GM18499 (cell line): Measurements from ENCODE around the gene RASGRF1.

Experiments
- ATAC-seq: cut with Tn5 transposase; IDR thresholded peaks from one replicate; pipeline ENCODE4 v1.9.1; 2021; ENCODE audit warnings: moderate number of reproducible peaks; ENCODE audit not compliant: insufficient read depth, unreplicated experiment

RASGRF1 gene

GRCh38 chr15:79067969-79068368, 22.6 kb downstream of the RASGRF1 start:
- no peak for ATAC-seq

DNA sequence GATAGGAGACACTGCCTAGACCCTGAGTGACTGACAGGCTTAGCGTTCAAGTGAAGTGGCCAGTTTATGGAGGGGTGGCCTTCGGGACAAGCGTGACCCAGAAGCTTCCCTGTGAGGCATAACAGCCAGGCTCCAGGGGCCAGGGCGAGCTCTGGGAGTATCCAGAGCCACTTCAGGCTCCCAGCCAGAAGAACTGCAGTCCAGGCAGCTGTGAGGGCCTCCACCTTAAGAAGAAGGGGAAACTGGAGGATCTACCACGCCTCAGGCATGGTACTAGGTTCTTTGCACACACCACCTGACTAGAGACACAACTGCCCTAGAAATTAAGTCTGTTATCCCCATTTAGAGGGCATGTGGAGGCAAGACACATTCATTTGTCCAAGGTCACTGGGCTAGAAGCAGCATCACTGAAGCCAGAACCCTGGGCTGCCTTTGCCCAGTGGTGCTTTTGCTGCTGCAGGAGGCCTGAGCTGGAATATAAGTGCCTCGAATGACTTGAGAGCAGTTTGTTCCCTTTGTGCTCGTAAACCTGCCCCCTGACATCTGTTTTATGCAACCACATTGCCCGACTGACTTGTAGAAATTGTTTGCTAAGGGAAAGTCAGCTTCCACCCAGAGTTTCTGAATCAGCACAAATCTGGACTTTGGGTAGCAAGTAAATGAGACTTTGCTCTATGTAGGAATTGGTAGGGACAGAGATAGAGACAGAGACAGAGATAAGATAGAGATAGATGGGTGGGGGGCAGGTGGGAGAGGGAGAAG, 23.3 kb downstream of the RASGRF1 start:
- no peak for ATAC-seq

- no peak for ATAC-seq
These were observed 24.0 kb downstream of the RASGRF1 start for GRCh38 chr15:79066391-79067071.

DNA sequence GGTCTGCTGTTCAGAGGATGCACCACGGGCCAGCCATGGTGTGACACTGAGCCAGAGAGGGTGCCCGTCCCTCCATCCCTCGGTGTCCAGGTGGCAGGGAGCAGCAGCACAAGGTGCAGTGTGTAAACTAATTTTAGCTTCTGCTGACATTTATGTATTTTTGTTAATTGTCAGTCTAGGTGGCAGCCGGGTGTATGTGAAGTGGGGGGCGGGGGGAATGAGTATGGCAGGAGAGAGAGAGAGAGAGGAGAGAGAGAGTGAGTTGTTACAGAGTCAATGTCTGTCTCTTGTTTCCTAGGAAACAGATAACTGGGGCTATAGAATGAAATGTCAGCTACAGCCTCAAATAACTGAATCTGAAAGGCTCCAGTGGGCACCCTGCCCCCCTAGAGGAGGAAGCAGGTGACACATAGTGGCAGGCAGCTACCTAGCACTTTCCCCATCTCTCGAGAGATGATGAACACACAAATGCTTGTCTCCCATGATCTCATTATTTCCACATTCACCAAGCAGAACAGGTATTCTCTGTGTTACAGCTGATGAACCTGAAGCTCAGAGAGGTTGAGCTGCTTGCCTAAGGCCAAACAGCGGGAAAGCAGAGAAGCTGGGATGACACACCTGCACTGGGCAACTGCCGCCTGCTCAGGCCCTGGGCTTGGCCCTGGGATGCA, 24.7 kb downstream of the RASGRF1 start:
- no peak for ATAC-seq

DNA sequence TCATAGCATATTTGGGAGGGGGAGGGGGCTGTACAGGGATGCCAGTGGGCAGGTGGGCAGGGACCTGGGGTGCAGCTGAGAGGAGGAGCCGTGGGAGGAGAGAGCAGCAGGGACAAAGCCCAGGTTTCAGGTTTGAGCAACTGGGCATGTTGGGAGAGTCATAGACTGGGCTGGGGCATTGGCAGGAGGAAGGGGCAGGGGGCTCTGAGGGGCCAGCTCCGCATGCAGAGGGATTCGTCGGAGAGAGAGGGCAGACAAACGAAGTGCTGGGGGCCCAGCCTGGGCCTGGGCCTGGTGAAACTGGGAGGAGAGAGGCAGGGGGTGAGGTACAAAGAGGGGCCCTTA, 25.2 kb downstream of the RASGRF1 start:
- no peak for ATAC-seq

- no peak for ATAC-seq
These were observed 26.1 kb downstream of the RASGRF1 start for GRCh38 chr15:79064496-79064895.

- no peak for ATAC-seq
These were observed 30.4 kb downstream of the RASGRF1 start for GRCh38 chr15:79060175-79060574.

GRCh38 chr15:79059081-79059572, 31.5 kb downstream of the RASGRF1 start:
- no peak for ATAC-seq

GRCh38 chr15:79058260-79058850, 32.2 kb downstream of the RASGRF1 start:
- ATAC-seq = no peak

- no peak for ATAC-seq
These were observed 33.5 kb downstream of the RASGRF1 start for GRCh38 chr15:79057050-79057449.

DNA sequence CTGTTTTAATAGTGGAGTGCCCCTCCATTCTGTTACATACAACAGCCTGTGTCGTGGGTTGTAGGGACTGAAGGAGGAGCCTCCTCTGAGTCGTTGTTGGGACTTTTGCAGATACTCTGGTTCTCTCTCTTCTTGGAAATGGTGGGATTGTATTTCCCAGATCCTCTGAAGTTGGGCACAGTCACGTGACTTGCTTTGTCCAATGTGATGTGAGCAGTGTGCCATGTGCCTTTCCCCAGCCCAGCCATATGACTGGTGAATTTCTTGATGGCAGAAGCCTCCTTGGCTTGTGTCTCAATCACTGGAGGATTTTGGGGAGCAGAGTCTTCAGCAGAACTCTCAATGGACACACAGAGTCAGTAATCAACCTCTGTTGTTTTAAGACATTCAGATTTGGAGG, 36.2 kb downstream of the RASGRF1 start:
- no peak for ATAC-seq

DNA sequence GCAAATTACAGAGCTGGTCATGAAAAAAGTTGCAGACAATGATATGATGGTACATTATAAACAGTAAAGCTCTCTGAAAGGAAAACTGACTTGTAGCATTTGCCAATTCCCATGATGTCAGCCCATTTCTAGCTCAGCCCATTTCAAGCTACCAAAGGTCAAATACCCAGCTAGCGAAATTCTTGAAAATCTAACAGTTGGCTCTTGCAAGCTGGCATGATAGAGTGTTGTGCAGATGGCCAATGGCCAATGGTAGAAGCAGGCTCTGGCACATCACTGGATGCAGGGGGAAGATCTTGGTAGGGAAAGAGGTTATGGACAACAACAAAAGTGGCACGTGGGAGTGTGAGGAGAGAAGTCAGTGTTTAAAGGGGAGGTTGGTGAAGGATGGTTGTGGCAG, 36.7 kb downstream of the RASGRF1 start:
- ATAC-seq = no peak

- no peak for ATAC-seq
These were observed 38.4 kb downstream of the RASGRF1 start for GRCh38 chr15:79051941-79052731.

DNA sequence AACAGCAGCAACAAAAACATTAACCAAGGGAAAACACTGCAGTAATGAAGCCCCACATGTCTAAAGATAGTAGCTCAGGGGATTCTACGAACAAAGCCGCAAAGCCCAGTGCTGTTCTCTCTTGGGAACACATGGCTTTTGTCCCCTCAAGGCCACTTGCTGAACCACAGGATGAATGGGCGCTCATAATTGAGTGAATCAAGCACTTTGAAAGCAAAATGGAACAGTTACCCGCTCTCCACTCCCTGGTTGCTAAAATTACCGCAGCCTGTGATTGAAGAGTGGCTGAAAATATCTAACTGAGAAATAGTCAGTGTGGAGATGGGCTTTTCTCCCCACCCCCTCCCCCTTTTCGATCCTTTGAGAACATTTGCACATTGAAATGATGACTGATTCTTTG, 39.6 kb downstream of the RASGRF1 start:
- no peak for ATAC-seq

DNA sequence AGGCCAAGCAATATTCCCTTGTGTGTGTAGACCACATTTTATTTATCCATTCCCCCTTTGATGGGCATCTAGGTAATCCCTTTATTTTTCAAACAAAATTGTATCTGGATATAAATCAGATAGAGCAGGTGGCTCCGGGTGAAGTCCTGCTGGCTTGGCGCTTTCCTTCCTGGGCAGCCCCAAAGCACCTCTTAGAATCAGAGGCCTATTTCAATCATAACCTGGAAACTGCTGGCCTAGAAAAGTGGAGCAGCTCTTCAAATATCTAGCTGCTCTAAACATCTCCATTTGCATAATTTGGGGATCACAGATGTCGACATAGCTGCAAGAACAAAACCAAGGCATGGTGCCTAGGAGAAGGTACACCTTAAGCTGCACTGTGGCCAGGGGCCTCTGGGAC, 40.2 kb downstream of the RASGRF1 start:
- no peak for ATAC-seq

GRCh38 chr15:79049416-79049815, 41.2 kb downstream of the RASGRF1 start:
- ATAC-seq = no peak

GRCh38 chr15:79047676-79048439, 42.7 kb downstream of the RASGRF1 start:
- ATAC-seq = no peak

GRCh38 chr15:79046691-79047404, 43.7 kb downstream of the RASGRF1 start:
- ATAC-seq = no peak

DNA sequence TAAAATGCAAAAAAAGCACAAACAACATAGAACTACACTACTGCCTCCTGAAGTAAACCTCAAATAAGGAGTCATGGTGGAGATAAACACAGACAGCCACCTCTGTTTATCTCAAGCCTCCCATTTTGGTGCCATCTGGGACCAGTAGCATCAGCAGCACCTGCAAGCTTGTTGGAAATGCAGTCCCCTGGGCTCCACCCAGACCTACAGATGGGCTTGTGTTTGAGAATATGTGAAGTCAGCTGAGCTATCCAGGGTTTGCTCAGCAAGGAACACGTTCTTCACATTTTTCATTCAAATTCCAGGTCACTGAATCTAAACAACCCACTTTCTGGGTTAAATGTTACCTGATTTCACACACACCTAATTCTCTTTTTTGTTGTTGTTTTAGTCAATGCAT, 45.5 kb downstream of the RASGRF1 start:
- ATAC-seq = no peak
